PFSK-1 (cell line): ENCODE results near the gene ACVRL1. TPM values are rescaled to one million over a fixed set of nuclear protein-coding genes. Genes with fewer than 3 reads are reported as not detected.

Experiments used
- FOXP2 ChIP-seq: optimal IDR thresholded peaks from 2 replicates; pipeline ENCODE3; 2011; ENCODE audit warnings: borderline replicate concordance, control low read depth, inconsistent platforms; ENCODE audit not compliant: insufficient read depth; ENCODE audit errors: extremely low read length, extremely low read depth
- POLR2AphosphoS5 ChIP-seq: IDR thresholded peaks from 2 replicates; pipeline ENCODE4 v1.6.1; 2012; ENCODE audit warnings: low read depth, mild to moderate bottlenecking, control low read depth, low read length, moderate library complexity
- SIN3A ChIP-seq: IDR thresholded peaks from 2 replicates; pipeline ENCODE4 v1.6.1; 2012; ENCODE audit warnings: mild to moderate bottlenecking, low read length, moderate library complexity, borderline replicate concordance; ENCODE audit not compliant: insufficient read depth
- TAF1 ChIP-seq: IDR thresholded peaks from 2 replicates; pipeline ENCODE4 v1.6.1; 2012; ENCODE audit warnings: low read length, control low read depth, borderline replicate concordance; ENCODE audit not compliant: insufficient read depth
- polyA plus RNA-seq: library from polyadenylated mRNA; unstranded; fragments of >200 nt; gene quantifications from one replicate; pipeline ENCODE4 v1.2.1, GENCODE V29; 2012; ENCODE audit warnings: low read depth, missing spikeins; ENCODE audit not compliant: insufficient read length
- TF ChIP-seq, protein P1 (sequence below), 2 experiments: IDR thresholded peaks; 2 replicates each; pipeline versions ENCODE4 v1.6.1 to v1.8.0; 2011 to 2012; ENCODE audit warnings: low read depth in 2 of 2, low read length in 2 of 2, control low read depth in 1 of 2, inconsistent platforms in 1 of 2, mild to moderate bottlenecking in 1 of 2, moderate library complexity in 1 of 2; ENCODE audit not compliant: insufficient read depth in 1 of 2

The ACVRL1 gene
- 101 TPM for polyA plus RNA-seq

GRCh38 chr12:51907083-51907855 is at the start of gene ACVRL1:
Gene ACVRL1, plus strand, starts transcription at chr12:51907504. Its CDS starts 4,971 bp downstream, at chr12:51912475.
- TF ChIP-seq FOXP2 (no peak), TAF1 (0 out of 2 replicates have a peak, but pooled peaks have one; percentile 8)

- TF ChIP-seq, protein P1, sequence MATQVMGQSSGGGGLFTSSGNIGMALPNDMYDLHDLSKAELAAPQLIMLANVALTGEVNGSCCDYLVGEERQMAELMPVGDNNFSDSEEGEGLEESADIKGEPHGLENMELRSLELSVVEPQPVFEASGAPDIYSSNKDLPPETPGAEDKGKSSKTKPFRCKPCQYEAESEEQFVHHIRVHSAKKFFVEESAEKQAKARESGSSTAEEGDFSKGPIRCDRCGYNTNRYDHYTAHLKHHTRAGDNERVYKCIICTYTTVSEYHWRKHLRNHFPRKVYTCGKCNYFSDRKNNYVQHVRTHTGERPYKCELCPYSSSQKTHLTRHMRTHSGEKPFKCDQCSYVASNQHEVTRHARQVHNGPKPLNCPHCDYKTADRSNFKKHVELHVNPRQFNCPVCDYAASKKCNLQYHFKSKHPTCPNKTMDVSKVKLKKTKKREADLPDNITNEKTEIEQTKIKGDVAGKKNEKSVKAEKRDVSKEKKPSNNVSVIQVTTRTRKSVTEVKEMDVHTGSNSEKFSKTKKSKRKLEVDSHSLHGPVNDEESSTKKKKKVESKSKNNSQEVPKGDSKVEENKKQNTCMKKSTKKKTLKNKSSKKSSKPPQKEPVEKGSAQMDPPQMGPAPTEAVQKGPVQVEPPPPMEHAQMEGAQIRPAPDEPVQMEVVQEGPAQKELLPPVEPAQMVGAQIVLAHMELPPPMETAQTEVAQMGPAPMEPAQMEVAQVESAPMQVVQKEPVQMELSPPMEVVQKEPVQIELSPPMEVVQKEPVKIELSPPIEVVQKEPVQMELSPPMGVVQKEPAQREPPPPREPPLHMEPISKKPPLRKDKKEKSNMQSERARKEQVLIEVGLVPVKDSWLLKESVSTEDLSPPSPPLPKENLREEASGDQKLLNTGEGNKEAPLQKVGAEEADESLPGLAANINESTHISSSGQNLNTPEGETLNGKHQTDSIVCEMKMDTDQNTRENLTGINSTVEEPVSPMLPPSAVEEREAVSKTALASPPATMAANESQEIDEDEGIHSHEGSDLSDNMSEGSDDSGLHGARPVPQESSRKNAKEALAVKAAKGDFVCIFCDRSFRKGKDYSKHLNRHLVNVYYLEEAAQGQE (IDR thresholded peaks at IDR 0.05; ENCODE audit: insufficient read depth in 1 of 2, low read depth in 2 of 2, low read length in 2 of 2) = no peak
- no peak for TF ChIP-seq SIN3A
- TF ChIP-seq TAF1 = no peak
- no peak for TF ChIP-seq POLR2AphosphoS5
These were observed 46.3 kb upstream of the ACVRL1 start for GRCh38 chr12:51860986-51861385.

GRCh38 chr12:51862947-51863346 is 44.4 kb upstream of the ACVRL1 start:
- TF ChIP-seq FOXP2 = no peak
- TF ChIP-seq, protein P1 (IDR thresholded peaks at IDR 0.05; ENCODE audit: insufficient read depth in 1 of 2, low read depth in 2 of 2, low read length in 2 of 2) = no peak
- TF ChIP-seq POLR2AphosphoS5 = no peak
- no peak for TF ChIP-seq TAF1
- TF ChIP-seq SIN3A = no peak

GRCh38 chr12:51863363-51863932 is 43.9 kb upstream of the ACVRL1 start:
- TF ChIP-seq TAF1 = no peak
- TF ChIP-seq FOXP2 = no peak
- TF ChIP-seq, protein P1 (IDR thresholded peaks at IDR 0.05; ENCODE audit: insufficient read depth in 1 of 2, low read depth in 2 of 2, low read length in 2 of 2) = no peak
- TF ChIP-seq POLR2AphosphoS5 = no peak
- TF ChIP-seq SIN3A = no peak

DNA sequence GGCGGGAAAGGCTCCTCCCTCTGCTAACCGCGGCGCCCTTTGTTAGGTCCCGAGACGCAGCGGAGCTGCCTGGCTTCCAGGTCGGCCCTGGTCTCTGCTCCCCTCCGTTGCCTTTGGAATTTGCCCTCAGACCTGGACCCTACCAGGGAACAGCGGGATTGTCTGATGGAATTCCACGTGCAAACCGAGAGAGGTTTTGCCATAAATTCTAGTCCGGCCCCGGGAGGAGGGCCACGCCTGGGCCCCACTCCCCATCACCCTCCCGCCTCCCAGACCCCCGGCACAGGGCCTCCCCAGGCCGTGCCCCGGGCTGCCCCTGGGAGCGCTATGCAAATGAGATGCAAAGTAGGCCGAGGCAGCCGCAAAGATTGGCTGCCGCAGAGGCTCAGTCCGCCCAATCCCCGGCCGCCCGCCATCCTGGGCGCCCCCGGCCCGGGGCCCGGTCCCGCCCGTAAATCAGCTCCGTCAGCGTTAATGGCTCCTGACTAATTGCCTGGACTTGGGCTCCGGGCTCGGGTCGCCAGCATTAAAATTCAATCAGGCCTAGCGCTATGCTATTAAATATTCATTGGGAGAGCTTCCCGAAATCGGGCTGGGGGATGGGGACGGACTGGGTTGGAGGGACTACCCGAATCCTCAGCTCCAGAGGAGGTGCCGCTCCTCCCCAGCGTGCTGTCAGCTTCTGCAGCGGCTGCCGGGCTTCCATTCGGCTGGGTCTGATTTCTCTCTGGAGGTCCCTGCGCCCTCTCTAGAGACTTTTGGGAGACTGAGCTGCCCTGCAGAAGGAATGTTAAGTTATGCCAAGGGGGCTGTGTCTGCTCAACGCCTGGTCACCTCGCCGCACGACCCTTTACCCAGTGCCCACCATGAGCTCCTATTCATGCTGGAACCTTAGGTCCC is 43.1 kb upstream of the ACVRL1 start:
- TF ChIP-seq POLR2AphosphoS5 (no peak), TAF1 (no peak), SIN3A (no peak), FOXP2 (no peak)
- TF ChIP-seq, protein P1 (IDR thresholded peaks at IDR 0.05; ENCODE audit: insufficient read depth in 1 of 2, low read depth in 2 of 2, low read length in 2 of 2) = no peak
